GM19193 (cell line): ENCODE results near the gene MRPL11.

Source experiments
- POLR2A ChIP-seq: IDR thresholded peaks from 4 replicates; pipeline ENCODE4 v1.6.1; 2011; ENCODE audit not compliant: insufficient read depth, insufficient read length; ENCODE audit errors: extremely low read depth

Gene MRPL11

GRCh38 chr11:66417000-66417399 is 21.6 kb downstream of the MRPL11 start:
- TF ChIP-seq POLR2A: no peak

- TF ChIP-seq POLR2A: no peak
These were observed 23.2 kb downstream of the MRPL11 start for GRCh38 chr11:66415423-66415822.

- no peak for TF ChIP-seq POLR2A
These were observed 24.3 kb downstream of the MRPL11 start for GRCh38 chr11:66414120-66414934.

- TF ChIP-seq POLR2A: no peak
These were observed 25.5 kb downstream of the MRPL11 start for GRCh38 chr11:66413167-66413566.

GRCh38 chr11:66412110-66412509 is 26.5 kb downstream of the MRPL11 start:
- TF ChIP-seq POLR2A: no peak

GRCh38 chr11:66411323-66411722 is 27.3 kb downstream of the MRPL11 start:
- no peak for TF ChIP-seq POLR2A

- TF ChIP-seq POLR2A: no peak
These were observed 28.5 kb downstream of the MRPL11 start for GRCh38 chr11:66410191-66410590.

- TF ChIP-seq POLR2A: no peak
These were observed 29.4 kb downstream of the MRPL11 start for GRCh38 chr11:66409226-66409625.

- no peak for TF ChIP-seq POLR2A
These were observed 30.0 kb downstream of the MRPL11 start for GRCh38 chr11:66408488-66409214.

GRCh38 chr11:66407651-66408050 is 31.0 kb downstream of the MRPL11 start:
- no peak for TF ChIP-seq POLR2A

GRCh38 chr11:66393954-66394353 is 44.7 kb downstream of the MRPL11 start:
- TF ChIP-seq POLR2A: no peak

GRCh38 chr11:66391322-66391721 is 47.3 kb downstream of the MRPL11 start:
- TF ChIP-seq POLR2A: no peak

- no peak for TF ChIP-seq POLR2A
These were observed 49.8 kb downstream of the MRPL11 start for GRCh38 chr11:66388780-66389386.

GRCh38 chr11:66386171-66387069 is 52.2 kb downstream of the MRPL11 start:
- TF ChIP-seq POLR2A: no peak
